Eye (tissue), 1 donor: ENCODE measurements around the gene DCUN1D2.
"Not testable (repeated sequence)": the region's sequence is repeated elsewhere in the genome, so short reads cannot be mapped to it uniquely, and the experiment has no call there.

Experiments
- DNase-seq: peaks from one replicate; pipeline ENCODE4 v3.0.0-alpha.2; 2015

The DCUN1D2 gene

GRCh38 chr13:113490496-113491417, at the start of gene DCUN1D2:
Gene DCUN1D2 (minus strand): TSS chr13:113490711. CDS start chr13:113490669, 42 bp downstream.
- DNase-seq, result peak; percentile 95

GRCh38 chr13:113539822-113540221, 49.3 kb upstream of the DCUN1D2 start:
- no peak for DNase-seq

- no peak for DNase-seq
Observed at GRCh38 chr13:113539176-113539575, 48.7 kb upstream of the DCUN1D2 start.

GRCh38 chr13:113538689-113539058, 48.2 kb upstream of the DCUN1D2 start:
- DNase-seq, result no peak

- DNase-seq, result no peak
Observed at GRCh38 chr13:113537909-113538688, 47.6 kb upstream of the DCUN1D2 start.

- DNase-seq, result no peak
Observed at GRCh38 chr13:113537205-113537604, 46.7 kb upstream of the DCUN1D2 start.

GRCh38 chr13:113536461-113537110, 46.1 kb upstream of the DCUN1D2 start:
- no peak for DNase-seq

- DNase-seq, result no peak
Observed at GRCh38 chr13:113535381-113535781, 44.9 kb upstream of the DCUN1D2 start.

- DNase-seq, result no peak
Observed at GRCh38 chr13:113534236-113534860, 43.8 kb upstream of the DCUN1D2 start.

- DNase-seq, result peak; percentile 53
Observed at GRCh38 chr13:113533161-113533840, 42.8 kb upstream of the DCUN1D2 start.

- peak; percentile 31 for DNase-seq
Observed at GRCh38 chr13:113532156-113532806, 41.8 kb upstream of the DCUN1D2 start.

- no peak for DNase-seq
Observed at GRCh38 chr13:113531041-113531873, 40.7 kb upstream of the DCUN1D2 start.

- no peak for DNase-seq
Observed at GRCh38 chr13:113528813-113529180, 38.3 kb upstream of the DCUN1D2 start.

- no peak for DNase-seq
Observed at GRCh38 chr13:113528101-113528812, 37.7 kb upstream of the DCUN1D2 start.

GRCh38 chr13:113527272-113527958, 36.9 kb upstream of the DCUN1D2 start:
- DNase-seq, result no peak

- DNase-seq, result no peak
Observed at GRCh38 chr13:113526466-113527220, 36.1 kb upstream of the DCUN1D2 start.

GRCh38 chr13:113522438-113522837, 31.9 kb upstream of the DCUN1D2 start:
- DNase-seq, result not testable (repeated sequence)

- DNase-seq, result no peak
Observed at GRCh38 chr13:113520571-113520970, 30.1 kb upstream of the DCUN1D2 start.

GRCh38 chr13:113519556-113519955, 29.0 kb upstream of the DCUN1D2 start:
- no peak for DNase-seq
